ENCODE measurements around the gene EMILIN3.

DNA sequence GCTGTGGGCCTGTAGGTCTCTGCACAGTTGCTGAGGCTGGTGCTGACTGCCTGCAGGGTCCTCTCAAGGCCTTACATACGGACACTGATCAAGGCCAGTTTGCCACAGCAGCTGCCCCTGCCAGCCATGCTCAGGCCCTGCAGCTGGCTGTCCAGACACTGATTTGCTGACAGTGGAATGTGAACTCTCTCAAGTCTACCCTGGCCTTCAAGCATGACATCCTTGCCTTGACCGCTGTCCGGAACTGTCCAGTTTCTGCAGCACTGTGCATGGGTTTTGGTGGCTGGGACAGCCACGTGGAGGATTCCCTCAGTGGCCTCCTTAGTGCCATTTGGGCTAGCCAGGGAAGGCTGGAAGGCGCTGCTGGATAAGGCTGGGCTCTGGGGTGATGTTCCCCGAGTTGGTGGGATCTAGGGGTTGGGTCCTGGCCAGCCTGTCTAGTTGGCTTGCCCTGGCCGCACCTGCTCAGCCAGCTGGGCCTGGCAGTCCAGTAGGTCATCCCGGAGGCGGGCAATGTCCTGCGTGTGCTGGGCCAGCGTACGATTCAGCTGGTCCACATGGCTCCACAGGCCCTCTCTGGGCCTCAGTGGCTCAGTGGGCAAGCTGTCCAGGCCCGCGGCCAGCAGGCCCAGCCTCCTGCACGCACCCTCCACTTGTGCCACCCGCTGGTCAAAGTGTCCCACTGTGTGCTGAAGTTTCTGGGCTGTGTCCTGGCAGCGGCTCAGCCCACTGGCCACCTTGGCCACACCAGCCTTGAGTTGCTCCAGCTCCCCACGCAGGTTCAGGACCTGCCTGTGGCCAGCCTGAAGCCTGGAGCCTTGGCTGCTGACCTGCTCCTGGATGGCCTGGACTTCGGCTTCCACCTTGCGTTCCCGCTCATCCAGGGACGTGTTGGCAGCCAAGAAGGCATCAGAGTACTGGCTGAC is 5.5 kb downstream of the EMILIN3 start:
- TF ChIP-seq CTCF (IDR thresholded peaks at IDR 0.05; ENCODE audit: insufficient read depth, low read length, poor library complexity, severe bottlenecking): no peak
- no peak for TF ChIP-seq EZH2phosphoT487 (conservative IDR thresholded peaks at IDR 0.05; ENCODE audit: low read length)

All from SU-DHL-6 (cell line).